H1 (cell line): ENCODE measurements around the gene DAPK1. TPM values are rescaled to one million over a fixed set of nuclear protein-coding genes. Genes with fewer than 3 reads are reported as not detected.

Experiments used
- EGR1 ChIP-seq: IDR thresholded peaks from 2 replicates; pipeline ENCODE4 v1.6.1; 2011; ENCODE audit warnings: low read depth, low read length, borderline replicate concordance
- FOSL1 ChIP-seq: IDR thresholded peaks from 2 replicates; pipeline ENCODE4 v1.6.1; 2011; ENCODE audit warnings: mild to moderate bottlenecking, low read depth, low read length, moderate library complexity; ENCODE audit not compliant: insufficient read depth
- KDM4A ChIP-seq: IDR thresholded peaks from one replicate; pipeline ENCODE4 v1.7.1; 2012; ENCODE audit warnings: low read depth, mild to moderate bottlenecking, moderate library complexity, low read length, inconsistent platforms; ENCODE audit not compliant: severe bottlenecking
- SRF ChIP-seq: IDR thresholded peaks from 2 replicates; pipeline ENCODE4 v1.6.1; 2011; ENCODE audit warnings: mild to moderate bottlenecking, low read depth, low read length, moderate library complexity
- polyA plus RNA-seq, 7 experiments: library from polyadenylated mRNA; depleted of rRNA in 3 of 7; stranded (reverse) in 5 of 7; unstranded in 2 of 7; fragments of >200 nt in 5 of 7; fragments of 200-250 nt in 2 of 7; gene quantifications; 1 replicate in 5 of 7; 2 replicates in 1 of 7; 4 replicates in 1 of 7; pipeline versions ENCODE4 v1.2.1 to v1.2.3, GENCODE V29; 2011 to 2013; ENCODE audit warnings: missing spikeins in 2 of 7, mixed read lengths in 2 of 7
- total RNA-seq: library from RNA; stranded (reverse); fragmentation: NEBNext Ultra II Directional; extraction: Animal tissue kit (Norgen Biotek cat#: 25700); gene quantifications from 2 replicates; pipeline ENCODE4 v1.2.1, GENCODE V29; 2021

DAPK1 gene
- total and polyA plus RNA-seq, 2 of the 8 experiments (the other 6 are each of a cell fraction or from before 2014, with no cell fraction given), result 62.4 to 131 TPM

- TF ChIP-seq EGR1 (no peak), SRF (no peak), KDM4A (no peak), FOSL1 (no peak)
Measured at GRCh38 chr9:87490907-87491306, 6.8 kb upstream of the DAPK1 start (continued).
